Activated naive CD8-positive, alpha-beta T cell treated with anti-CD3 and anti-CD28 coated beads, Interleukin-2, amount 50 U/mL, for 16 hours (primary cell): ENCODE results near the gene QRFP.

Experiments used
- DNase-seq: peaks from one replicate; pipeline ENCODE4 v3.0.0-alpha.2; 2020; ENCODE audit warnings: low read depth, low spot score

QRFP gene, protein sequence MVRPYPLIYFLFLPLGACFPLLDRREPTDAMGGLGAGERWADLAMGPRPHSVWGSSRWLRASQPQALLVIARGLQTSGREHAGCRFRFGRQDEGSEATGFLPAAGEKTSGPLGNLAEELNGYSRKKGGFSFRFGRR

GRCh38 chr9:130896233-130897014 lies at the start of gene QRFP:
TSS of gene QRFP (minus strand) at chr9:130896812. CDS start at chr9:130893838, 2,974 bp downstream.
- DNase-seq = no peak

GRCh38 chr9:130945173-130945572 lies 48.6 kb upstream of the QRFP start:
- DNase-seq = no peak

DNA sequence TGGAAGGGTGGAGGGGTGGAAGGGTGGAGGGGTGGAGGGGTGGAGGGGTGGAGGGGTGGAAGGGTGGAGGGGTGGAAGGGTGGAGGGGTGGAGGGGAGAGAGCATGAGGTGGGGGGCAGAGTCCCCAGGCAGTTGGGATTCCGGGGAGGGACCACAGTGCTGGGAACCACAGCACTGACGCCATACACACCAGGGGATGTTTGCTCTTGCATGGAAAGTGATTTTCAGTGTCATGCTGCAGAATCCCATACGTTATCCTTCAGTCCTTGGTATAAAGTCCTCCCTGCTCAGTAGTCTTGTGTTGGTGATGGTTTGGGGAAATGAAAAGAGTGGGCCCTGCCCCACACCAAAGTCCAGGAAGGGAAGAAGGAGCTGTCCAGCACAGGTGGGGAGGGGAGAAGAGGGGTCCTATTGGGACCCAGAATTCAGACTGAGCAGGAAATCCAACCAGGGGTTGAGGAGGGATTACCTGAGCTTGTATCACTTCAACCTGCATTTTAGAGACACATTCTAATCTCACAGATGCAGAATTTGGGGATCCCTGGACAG lies 48.0 kb upstream of the QRFP start:
- no peak for DNase-seq

- no peak for DNase-seq
Observed at GRCh38 chr9:130943777-130944176, 47.2 kb upstream of the QRFP start.

DNA sequence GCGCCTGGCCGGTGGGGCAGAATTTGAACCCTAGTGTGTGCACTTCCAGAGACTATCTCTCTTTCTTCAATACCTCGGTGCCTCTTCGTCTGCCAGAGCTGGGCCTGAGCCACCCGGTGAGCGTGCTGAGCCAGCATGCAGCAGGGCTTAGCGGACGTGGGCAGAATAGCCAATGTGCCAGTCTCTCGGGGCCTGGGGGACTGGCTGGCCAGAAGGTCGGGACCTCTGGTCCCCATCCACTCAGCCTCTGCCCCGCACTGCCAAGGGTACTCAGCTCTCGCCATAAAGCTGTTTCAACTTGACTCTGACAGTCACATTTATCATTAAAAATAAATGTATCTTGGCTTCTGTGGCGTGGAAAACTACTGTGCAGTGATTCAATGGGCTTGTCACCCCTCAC lies 46.6 kb upstream of the QRFP start:
- DNase-seq = no peak

DNA sequence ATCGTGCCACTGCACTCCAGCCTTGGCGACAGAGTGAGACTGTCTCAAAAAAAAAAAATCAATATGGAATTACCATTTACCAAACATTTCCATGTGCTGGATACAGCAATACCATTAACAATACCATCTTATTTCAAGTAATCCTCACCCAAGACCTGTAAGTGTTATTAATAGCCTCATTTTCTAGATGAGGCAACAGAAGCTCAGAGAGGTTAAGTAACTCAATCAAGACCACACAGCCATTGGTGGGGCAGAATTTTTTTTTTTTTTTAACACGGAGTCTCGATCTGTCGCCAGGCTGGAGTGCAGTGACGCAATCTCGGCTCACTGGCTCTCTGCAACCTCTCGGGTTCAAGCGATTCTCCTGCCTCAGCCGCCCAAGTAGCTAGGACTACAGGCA lies 46.1 kb upstream of the QRFP start:
- no peak for DNase-seq

- no peak for DNase-seq
Observed at GRCh38 chr9:130942084-130942483, 45.5 kb upstream of the QRFP start.

DNA sequence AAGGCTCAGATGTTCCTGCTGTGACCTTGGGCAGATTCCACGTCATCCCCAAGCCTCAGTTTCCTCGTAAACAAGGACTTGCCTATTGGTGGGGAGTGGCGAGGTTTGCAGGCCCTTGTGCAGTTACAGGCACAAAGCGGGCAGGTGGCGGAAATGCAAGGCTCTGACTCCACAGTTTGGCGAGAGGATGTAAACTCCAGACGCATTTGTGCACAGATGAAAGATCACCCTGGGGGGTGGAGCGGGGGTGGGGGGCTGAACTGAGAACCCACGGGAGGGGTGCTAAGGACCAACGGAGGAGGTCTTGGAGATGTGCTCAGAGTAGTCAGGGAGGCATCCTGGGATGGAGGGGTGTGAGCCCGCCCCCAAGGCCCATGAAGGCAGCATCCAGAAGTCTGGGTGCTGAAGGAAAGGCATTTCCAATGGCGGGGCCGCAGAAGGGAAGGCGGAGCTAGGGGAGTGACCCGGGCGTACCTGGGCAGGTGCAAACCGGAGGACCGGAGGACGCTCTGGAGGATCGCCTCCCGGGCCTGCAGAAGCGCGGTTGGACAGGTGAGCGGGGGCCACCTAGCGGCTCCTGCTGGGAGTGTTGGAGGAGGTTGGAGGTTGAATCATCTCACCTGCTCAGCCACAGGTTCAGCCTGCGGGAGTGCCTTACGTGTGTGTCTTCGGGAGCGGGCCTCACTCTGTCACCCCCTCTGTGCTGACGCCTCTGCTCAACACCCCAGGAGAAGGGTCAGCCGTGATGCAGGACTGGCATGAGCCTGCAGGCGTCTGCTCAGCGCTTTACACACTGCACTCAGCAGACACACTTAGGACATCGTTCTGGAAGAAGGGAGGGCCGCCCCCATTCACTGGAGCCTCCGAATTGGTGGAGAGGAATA lies 44.3 kb upstream of the QRFP start:
- DNase-seq = peak; percentile 37

GRCh38 chr9:130940027-130940549 lies 43.5 kb upstream of the QRFP start:
- DNase-seq = no peak

DNA sequence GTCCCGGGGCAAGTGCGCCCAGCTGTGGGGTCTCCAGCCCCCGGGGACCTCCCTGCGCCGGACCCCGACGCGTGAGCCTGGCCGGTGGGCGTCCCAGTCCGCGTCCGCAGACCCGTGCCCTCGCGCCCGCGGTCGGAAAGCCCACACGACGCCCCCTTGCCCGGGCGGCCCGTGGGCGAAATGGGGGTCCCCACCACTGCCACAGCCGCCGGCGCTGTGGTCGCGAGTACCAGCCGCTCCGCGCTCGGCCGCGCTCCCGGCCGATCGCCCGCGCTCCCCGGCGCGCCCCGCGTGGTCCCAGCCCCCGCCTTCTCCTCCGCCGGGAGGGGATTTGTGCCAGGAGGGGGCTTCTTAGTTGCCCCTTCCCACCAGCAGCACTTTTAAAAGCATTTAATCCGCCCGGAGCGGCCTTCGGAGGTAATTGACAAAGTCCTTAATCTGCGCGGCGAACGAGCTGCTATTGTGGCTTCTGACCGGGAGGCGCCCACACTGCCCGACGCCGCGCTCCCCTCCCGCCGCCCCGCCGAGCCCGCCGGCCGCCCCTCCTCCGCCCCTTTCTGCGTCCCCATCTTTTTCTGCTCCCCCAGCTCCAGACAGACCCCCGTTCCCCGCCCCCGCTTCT lies 42.9 kb upstream of the QRFP start:
- no peak for DNase-seq

DNA sequence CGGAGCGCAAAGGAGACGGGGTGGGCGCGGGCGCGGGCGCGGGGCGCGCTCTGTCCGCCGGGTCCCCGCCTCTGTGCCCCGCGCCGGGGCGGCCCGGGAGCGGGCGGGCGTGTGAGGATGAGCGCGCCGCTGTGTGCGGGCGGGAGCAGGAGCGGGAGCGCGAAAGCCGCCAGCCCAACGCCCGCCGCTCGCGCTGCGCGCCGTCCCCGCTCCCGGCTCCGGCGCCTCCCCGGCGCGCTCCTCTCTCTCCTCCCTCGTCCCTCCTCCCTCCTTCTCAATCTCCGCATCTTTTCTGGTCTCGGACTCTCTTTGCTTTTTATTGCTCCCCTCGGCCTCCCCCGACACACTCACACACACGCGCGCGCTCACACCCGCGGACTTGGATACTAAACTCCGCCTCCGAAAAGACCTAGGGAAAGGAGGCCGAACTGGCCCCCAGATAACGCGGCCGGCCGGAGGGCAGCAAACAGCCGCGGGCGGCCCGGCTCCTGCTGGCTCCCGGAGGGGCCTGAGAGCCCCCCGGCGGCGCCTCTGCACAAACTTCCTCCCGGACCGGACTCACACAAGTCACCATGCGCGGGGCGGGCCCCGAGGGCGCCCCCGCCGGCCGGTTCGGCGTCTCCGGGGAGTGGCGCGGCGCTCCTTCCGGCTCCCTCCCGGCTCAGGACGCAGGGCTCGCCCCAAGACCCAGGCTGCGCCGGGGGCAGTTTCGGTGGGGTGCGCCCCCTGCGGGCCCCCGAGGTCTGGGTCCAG lies 42.2 kb upstream of the QRFP start, which contains the start of gene FIBCD1:
FIBCD1 (minus strand) TSS at position 596 of the 753 bp plus-strand sequence. CDS start 640 bp downstream, outside the sequence.
- DNase-seq = no peak

- DNase-seq = no peak
Observed at GRCh38 chr9:130938184-130938651, 41.6 kb upstream of the QRFP start.

GRCh38 chr9:130937146-130938076 lies 40.8 kb upstream of the QRFP start:
- no peak for DNase-seq

DNA sequence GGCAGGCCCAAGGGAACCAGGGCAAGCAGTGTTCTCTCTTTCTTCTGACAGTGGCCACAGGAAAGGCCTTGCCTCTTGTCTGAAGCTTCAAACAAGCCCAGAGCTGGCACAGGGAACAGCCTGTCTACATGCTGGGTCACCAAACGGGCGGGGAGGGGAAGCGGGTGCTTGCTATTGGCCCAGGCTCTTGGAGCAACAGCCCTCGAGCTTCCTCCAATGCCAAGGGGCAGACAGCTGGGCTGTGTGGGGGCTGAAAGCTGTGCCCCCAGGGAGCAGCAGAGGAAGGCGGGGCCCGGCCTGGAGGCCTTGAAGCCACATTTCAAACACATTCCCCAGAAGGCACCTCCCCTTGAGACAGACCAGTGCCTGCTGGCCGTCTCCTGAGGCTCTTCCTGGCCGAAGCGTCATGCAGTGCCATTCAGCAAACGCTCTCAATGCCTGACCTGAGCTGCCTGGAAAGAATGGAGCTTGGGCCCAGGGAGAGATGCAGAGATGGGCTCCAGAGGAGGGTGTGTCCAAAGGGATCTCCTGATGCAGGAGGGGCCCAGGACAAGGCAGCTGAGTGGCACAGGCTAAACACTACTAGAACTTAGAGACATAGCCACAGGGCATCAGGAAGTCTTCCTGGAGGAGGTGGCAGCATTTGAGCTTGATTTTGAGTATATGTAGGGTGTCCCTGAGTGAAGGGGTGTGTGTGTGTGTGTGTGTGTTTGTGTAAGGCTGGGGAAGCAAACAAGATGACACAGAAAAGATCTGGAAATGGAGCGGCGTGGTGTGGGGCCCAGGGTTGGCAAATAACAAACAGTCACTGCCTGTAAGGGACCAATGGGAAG lies 39.9 kb upstream of the QRFP start:
- no peak for DNase-seq

DNA sequence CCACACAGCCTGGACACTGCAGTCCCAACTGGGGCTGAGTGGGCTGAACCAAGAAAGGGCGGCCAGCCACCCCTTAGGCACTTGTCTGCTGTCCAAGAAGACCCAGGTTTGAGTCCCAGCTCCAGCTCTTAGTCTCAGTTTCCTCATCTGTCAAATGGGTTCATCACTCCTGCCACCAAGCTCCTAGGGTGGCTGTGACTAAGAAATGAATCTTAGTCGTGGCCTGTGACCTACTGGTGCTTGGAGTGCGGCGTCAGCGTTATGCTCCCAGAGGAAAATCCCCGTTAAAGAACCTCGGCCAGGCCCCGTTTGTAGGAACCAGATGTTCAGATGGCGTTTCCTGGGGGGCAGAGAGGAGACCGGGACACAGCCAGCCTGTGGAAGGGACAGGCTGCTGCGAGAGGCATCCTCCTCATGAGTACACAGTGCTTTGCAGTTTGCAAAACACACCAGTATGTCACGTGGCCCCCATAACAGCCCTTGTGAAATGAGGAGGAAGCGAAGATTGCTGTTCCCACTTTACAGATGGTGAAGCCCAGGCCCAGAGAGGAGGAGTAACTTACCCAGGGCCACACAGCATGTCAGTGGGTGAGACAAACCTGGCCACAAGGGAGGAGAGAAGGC lies 39.1 kb upstream of the QRFP start:
- DNase-seq = no peak

- DNase-seq = no peak
Observed at GRCh38 chr9:130934702-130935647, 38.4 kb upstream of the QRFP start.

DNA sequence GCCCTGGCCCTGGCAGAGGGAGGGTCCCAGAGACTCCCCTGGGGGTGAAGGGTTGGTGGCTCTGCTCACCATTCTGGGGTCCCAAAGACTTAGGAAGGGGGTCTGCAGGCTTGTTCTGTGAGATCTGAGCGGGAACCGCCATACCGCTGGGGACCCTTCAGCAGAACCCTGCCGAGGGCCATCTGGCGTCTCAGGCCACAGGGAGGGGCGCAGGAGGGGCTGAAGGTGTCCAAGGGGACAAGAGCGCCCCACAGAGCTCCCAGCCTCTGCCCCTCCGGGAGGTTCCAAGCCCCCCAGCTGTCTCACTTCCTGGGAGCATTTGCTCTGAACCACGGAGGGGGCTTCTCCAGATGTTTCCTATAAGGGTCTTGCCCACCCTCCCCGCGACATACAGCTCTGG lies 37.6 kb upstream of the QRFP start:
- DNase-seq = no peak
